ENCODE results near the gene PCSK2.

- TF ChIP-seq, protein P1, sequence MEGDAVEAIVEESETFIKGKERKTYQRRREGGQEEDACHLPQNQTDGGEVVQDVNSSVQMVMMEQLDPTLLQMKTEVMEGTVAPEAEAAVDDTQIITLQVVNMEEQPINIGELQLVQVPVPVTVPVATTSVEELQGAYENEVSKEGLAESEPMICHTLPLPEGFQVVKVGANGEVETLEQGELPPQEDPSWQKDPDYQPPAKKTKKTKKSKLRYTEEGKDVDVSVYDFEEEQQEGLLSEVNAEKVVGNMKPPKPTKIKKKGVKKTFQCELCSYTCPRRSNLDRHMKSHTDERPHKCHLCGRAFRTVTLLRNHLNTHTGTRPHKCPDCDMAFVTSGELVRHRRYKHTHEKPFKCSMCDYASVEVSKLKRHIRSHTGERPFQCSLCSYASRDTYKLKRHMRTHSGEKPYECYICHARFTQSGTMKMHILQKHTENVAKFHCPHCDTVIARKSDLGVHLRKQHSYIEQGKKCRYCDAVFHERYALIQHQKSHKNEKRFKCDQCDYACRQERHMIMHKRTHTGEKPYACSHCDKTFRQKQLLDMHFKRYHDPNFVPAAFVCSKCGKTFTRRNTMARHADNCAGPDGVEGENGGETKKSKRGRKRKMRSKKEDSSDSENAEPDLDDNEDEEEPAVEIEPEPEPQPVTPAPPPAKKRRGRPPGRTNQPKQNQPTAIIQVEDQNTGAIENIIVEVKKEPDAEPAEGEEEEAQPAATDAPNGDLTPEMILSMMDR (IDR thresholded peaks at IDR 0.05 in 4 of 5, conservative IDR thresholded peaks at IDR 0.05 in 1 of 5): no peak
- TF ChIP-seq POLR2A (IDR thresholded peaks at IDR 0.05): no peak
Observed at GRCh38 chr20:17497821-17498580, 271.2 kb downstream of the PCSK2 start.
